Kidney (tissue), 14 donors: ENCODE results near the gene USP6. TPM values are rescaled to one million over a fixed set of nuclear protein-coding genes. Genes with fewer than 3 reads are reported as not detected.

Experiments used
- DNase-seq, 5 donors: peaks; one replicate each; pipeline ENCODE4 v3.0.0-alpha.2; 2013 to 2020
- FAIRE-seq: peaks from 2 replicates; lab custom pipeline; 2012; peaks lifted over from hg19 to GRCh38; lab: Jason Lieb, UNC
- H3K27ac ChIP-seq, 2 donors: one replicate each; pipeline ENCODE4 v1.7.0; 2013; ENCODE audit warnings: low read depth in 2 of 2, low read length in 2 of 2, inconsistent platforms in 1 of 2
- H3K27me3 ChIP-seq: one replicate; pipeline ENCODE4 v1.7.1; 2013; ENCODE audit warnings: low read length, inconsistent platforms; ENCODE audit not compliant: control insufficient read depth, insufficient read depth
- H3K36me3 ChIP-seq, 3 donors: one replicate each; pipeline versions ENCODE4 v1.7.0 to v1.7.1; 2013; ENCODE audit warnings: low read length in 3 of 3, control low read depth in 1 of 3, inconsistent platforms in 1 of 3; ENCODE audit not compliant: insufficient read depth in 3 of 3, control insufficient read depth in 2 of 3
- H3K4me1 ChIP-seq, 3 donors: one replicate each; pipeline versions ENCODE4 v1.7.0 to v1.7.1; 2013; ENCODE audit warnings: low read length in 3 of 3, inconsistent platforms in 1 of 3, low read depth in 1 of 3; ENCODE audit not compliant: control insufficient read depth in 2 of 3, insufficient read depth in 2 of 3
- H3K4me3 ChIP-seq, 3 donors: one replicate each; pipeline versions ENCODE4 v1.7.0 to v1.8.1; 2013; ENCODE audit warnings: low read length in 3 of 3, control low read depth in 1 of 3, inconsistent platforms in 1 of 3
- H3K9ac ChIP-seq, 3 donors: one replicate each; pipeline versions ENCODE4 v1.7.0 to v1.7.1; 2013; ENCODE audit warnings: low read length in 3 of 3, control low read depth in 1 of 3, inconsistent platforms in 1 of 3
- H3K9me3 ChIP-seq, 3 donors: one replicate each; pipeline versions ENCODE4 v1.7.0 to v1.7.1; 2013; ENCODE audit warnings: low read length in 3 of 3, control low read depth in 1 of 3, inconsistent platforms in 1 of 3; ENCODE audit not compliant: control insufficient read depth in 2 of 3, insufficient read depth in 1 of 3
- CTCF ChIP-seq: IDR thresholded peaks from 3 replicates; pipeline ENCODE4 v1.5.1; 2012; ENCODE audit warnings: mild to moderate bottlenecking, moderate library complexity, borderline replicate concordance; ENCODE audit not compliant: insufficient read depth; ENCODE audit errors: extremely low read depth
- intact Hi-C: fragments of 100-400 bp; cut with DNase I; formaldehyde crosslinking; loops from one replicate; pipeline ENCODE4 v1.11.1; 2022
- polyA plus RNA-seq: library from polyadenylated mRNA; stranded (reverse); fragments of 350-450 nt; fragmentation: Illumina TruSeq; extraction: RNeasy Lipid Tissue Mini Kit (QIAGEN cat#74804); gene quantifications from one replicate; pipeline ENCODE4 v1.2.3, GENCODE V29; 2014; ENCODE audit warnings: low read depth, low replicate concordance; ENCODE audit not compliant: insufficient read depth
- total RNA-seq: library from RNA; stranded (reverse); fragmentation: NEBNext Ultra II Directional; extraction: Animal tissue kit (Norgen Biotek cat#: 25700); gene quantifications from one replicate; pipeline ENCODE4 v1.2.1, GENCODE V29; 2021
- donor health status: control.
- donor health status: control.
- donor health status: control.
- donor health status: control.
- donor health status: control.
- donor health status: DM: yes; HTN: yes; CAD: no.
- donor health status: Normal renal cell carcinoma (clear cell type).

The USP6 gene
- total and polyA plus RNA-seq, 2 donors from 2014 or later = 0.06 to 0.19 TPM

GRCh38 chr17:5181509-5182305 lies 65.9 kb downstream of the USP6 start:
- FAIRE-seq (no peak), DNase-seq (no peak)
- intact Hi-C loops = loop anchor here (5.0 kb wide), 1 partner anchor 89 kb away; no protein-coding TSS in a partner anchor
- peak overlapping the region in 2 of 3 donors; percentile 4 to 6 for H3K4me3 ChIP-seq
- H3K27ac ChIP-seq = no peak overlapping the region
- peaks cover 0 to 7% (median 3%) of the 10 kb centered on the region in 3 donors for H3K36me3 ChIP-seq
- H3K9ac ChIP-seq = no peak overlapping the region
- no peaks in the 10 kb centered on the region for H3K27me3 ChIP-seq
- no peaks in the 10 kb centered on the region for H3K4me1 ChIP-seq
- no peak for TF ChIP-seq CTCF
- peaks cover 15 to 83% (median 45%) of the 10 kb centered on the region in 3 donors for H3K9me3 ChIP-seq

DNA sequence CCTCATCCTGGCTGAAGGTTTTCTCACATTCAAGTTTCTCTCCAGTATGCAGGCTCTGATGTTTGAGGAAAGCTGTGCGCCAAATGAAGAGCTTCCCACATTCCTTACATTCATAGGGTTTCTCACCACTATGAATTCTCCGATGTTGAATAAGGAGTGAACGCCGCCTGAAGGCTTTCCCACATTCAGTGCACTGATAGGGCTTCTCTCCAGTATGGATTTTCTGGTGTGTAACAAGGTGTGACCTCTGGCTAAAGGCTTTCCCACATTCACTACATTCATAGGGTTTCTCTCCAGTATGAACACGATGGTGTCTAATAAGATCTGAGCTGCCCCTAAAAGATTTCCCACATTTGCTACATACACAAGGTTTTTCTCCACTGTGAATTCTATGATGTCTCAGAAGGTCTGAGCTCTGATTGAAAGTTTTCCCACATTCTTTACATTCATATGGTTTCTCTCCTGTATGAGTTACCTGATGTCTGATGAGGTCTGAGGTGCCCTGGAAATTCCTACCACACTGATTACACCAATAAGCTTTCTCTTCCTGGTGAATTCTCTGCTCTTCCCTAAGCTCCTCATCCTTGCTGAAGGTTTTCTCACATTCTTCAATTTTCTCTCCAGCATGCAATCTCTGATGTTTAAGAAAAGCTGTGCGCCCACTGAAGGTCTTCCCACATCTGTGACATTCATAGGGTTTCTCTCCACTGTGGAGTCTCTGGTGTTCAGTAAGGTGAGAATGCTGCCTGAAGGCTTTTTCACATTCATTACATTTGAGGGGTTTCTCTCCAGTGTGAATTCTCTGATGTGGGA lies 67.0 kb downstream of the USP6 start:
- FAIRE-seq = no peak
- Histone ChIP-seq H3K9me3 (peaks cover 15 to 89% (median 47%) of the 10 kb centered on the region in 3 donors), H3K4me3 (peak overlapping the region in 2 of 3 donors; percentile 17 to 33), H3K9ac (no peak overlapping the region), H3K36me3 (peaks cover 0 to 4% (median 3%) of the 10 kb centered on the region in 3 donors), H3K27me3 (no peaks in the 10 kb centered on the region), H3K4me1 (no peaks in the 10 kb centered on the region), H3K27ac (no peak overlapping the region)
- DNase-seq = no peak
- intact Hi-C loops = loop anchor here (5.0 kb wide), 1 partner anchor 91 kb away; no protein-coding TSS in a partner anchor
- TF ChIP-seq CTCF = no peak

- H3K36me3 ChIP-seq = peaks cover 0 to 4% (median 3%) of the 10 kb centered on the region in 3 donors
- H3K9ac ChIP-seq = no peak overlapping the region
- no peaks in the 10 kb centered on the region for H3K27me3 ChIP-seq
- H3K4me3 ChIP-seq = peak overlapping the region in 1 of 3 donors; percentile 33
- no peak overlapping the region for H3K27ac ChIP-seq
- intact Hi-C loops = loop anchor here (5.0 kb wide), 1 partner anchor 91 kb away; no protein-coding TSS in a partner anchor
- peaks cover 15 to 90% (median 47%) of the 10 kb centered on the region in 3 donors for H3K9me3 ChIP-seq
- FAIRE-seq (no peak), DNase-seq (no peak)
- H3K4me1 ChIP-seq = no peaks in the 10 kb centered on the region
- TF ChIP-seq CTCF = no peak
Measured at GRCh38 chr17:5183410-5183793, 67.6 kb downstream of the USP6 start.
